Measurements from ENCODE around the gene C3orf62. TPM values are rescaled to one million over a fixed set of nuclear protein-coding genes. Genes with fewer than 3 reads are reported as not detected.
A peak's percentile ranks its signal among the peaks of the same experiment; 100 is the strongest.
"Not testable (repeated sequence)": the region's sequence is repeated elsewhere in the genome, so short reads cannot be mapped to it uniquely, and the experiment has no call there.

C3orf62 gene
- total and polyA plus RNA-seq, 10 of the 15 experiments (the other 5 are each of a cell fraction or from before 2014, with no cell fraction given): 2.7 to 7.5 (median 4.2) TPM

- in situ Hi-C loops (cut with MboI): no loop called here
- H3K27me3 ChIP-seq (replicated peaks in 1 of 2; ENCODE audit: control insufficient read depth in 2 of 2, insufficient read depth in 2 of 2, low read length in 1 of 2): no peaks in the 10 kb centered on the region
- H3K27ac ChIP-seq (ENCODE audit: control insufficient read depth, insufficient read depth): no peak overlapping the region
- 0% methylated on average over 1 of the region's 1 CpG for WGBS (ENCODE audit: insufficient coverage, insufficient replicate concordance, low lambda C conversion rate, missing lambda C conversion rate)
- H3K79me2 ChIP-seq (ENCODE audit: control insufficient read depth, insufficient read depth, low read length): no peaks in the 10 kb centered on the region
- H3K36me3 ChIP-seq (ENCODE audit: control insufficient read depth in 2 of 2, insufficient read depth in 2 of 2, low read length in 1 of 2): no peaks in the 10 kb centered on the region
- peak overlapping the region; percentile 44 for H2AFZ ChIP-seq (ENCODE audit: control insufficient read depth, low read depth, low read length)
- peak; percentile 54 for ATAC-seq
- no peak overlapping the region for H3K4me3 ChIP-seq
- DNase-seq (ENCODE audit: low read depth, low spot score): no peak
- no peak overlapping the region for H3K9ac ChIP-seq (ENCODE audit: control insufficient read depth, insufficient read depth, low read length)
- no peaks in the 10 kb centered on the region for H4K20me1 ChIP-seq (ENCODE audit: control insufficient read depth, insufficient read depth)
- ChIA-PET SMC1A (ENCODE audit: uncharacterized antibody, unreplicated experiment) (interaction anchor here (0.6 kb wide), 1 partner anchor 11 kb away, joined by 3 read pairs; no protein-coding TSS in a partner anchor), CTCF (no interaction called here), RAD21 (ENCODE audit: unreplicated experiment) (no interaction called here), POLR2A (interaction anchor here (0.6 kb wide), 1 partner anchor 271 kb away, joined by 6 read pairs; no protein-coding TSS in a partner anchor)
- TF ChIP-seq, protein P1, sequence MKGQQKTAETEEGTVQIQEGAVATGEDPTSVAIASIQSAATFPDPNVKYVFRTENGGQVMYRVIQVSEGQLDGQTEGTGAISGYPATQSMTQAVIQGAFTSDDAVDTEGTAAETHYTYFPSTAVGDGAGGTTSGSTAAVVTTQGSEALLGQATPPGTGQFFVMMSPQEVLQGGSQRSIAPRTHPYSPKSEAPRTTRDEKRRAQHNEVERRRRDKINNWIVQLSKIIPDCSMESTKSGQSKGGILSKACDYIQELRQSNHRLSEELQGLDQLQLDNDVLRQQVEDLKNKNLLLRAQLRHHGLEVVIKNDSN (IDR thresholded peaks at IDR 0.05; ENCODE audit: borderline replicate concordance, extremely low read length, insufficient read depth, low read depth, low read length): no peak
- TF ChIP-seq ATF2 (IDR thresholded peaks at IDR 0.05; ENCODE audit: low read length) (no peak), TAF1 (IDR thresholded peaks at IDR 0.05; ENCODE audit: borderline replicate concordance, low read depth, low read length) (no peak), NR2F1 (conservative IDR thresholded peaks at IDR 0.05) (0 out of 2 replicates have a peak, but pooled peaks have one; percentile 15), BMI1 (IDR thresholded peaks at IDR 0.05; ENCODE audit: borderline replicate concordance) (no peak), EED (IDR thresholded peaks at IDR 0.05; ENCODE audit: low read depth) (no peak), RAD21 (IDR thresholded peaks at IDR 0.05; ENCODE audit: insufficient read depth, low read depth, low read length) (peak; percentile 15; the same call in 1 of the 2 replicates)
- TF ChIP-seq, protein P2, sequence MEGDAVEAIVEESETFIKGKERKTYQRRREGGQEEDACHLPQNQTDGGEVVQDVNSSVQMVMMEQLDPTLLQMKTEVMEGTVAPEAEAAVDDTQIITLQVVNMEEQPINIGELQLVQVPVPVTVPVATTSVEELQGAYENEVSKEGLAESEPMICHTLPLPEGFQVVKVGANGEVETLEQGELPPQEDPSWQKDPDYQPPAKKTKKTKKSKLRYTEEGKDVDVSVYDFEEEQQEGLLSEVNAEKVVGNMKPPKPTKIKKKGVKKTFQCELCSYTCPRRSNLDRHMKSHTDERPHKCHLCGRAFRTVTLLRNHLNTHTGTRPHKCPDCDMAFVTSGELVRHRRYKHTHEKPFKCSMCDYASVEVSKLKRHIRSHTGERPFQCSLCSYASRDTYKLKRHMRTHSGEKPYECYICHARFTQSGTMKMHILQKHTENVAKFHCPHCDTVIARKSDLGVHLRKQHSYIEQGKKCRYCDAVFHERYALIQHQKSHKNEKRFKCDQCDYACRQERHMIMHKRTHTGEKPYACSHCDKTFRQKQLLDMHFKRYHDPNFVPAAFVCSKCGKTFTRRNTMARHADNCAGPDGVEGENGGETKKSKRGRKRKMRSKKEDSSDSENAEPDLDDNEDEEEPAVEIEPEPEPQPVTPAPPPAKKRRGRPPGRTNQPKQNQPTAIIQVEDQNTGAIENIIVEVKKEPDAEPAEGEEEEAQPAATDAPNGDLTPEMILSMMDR (IDR thresholded peaks at IDR 0.05 in 2 of 3, conservative IDR thresholded peaks at IDR 0.05 in 1 of 3; ENCODE audit: control insufficient read depth in 2 of 3, extremely low read depth in 1 of 3, insufficient read depth in 1 of 3, low read depth in 3 of 3, low read length in 3 of 3): peak in 1 of 3 experiments; percentile 21; a peak in 1 of 6 replicates
- no TSS peak for BruUV-seq (replicated peaks)
- intact Hi-C loops (cut with micrococcal nuclease; ENCODE audit: unreplicated experiment): no loop called here
- no peak for FAIRE-seq
- H3K4me1 ChIP-seq (ENCODE audit: control insufficient read depth, insufficient read depth, low read length): no peaks in the 10 kb centered on the region; the same call in 1 of the 2 replicates
- H3K9me3 ChIP-seq (replicated peaks; ENCODE audit: control insufficient read depth, insufficient read depth, low read length): no peaks in the 10 kb centered on the region
- H3K4me2 ChIP-seq (ENCODE audit: control insufficient read depth, insufficient read depth): no peak overlapping the region
Observed at GRCh38 chr3:49244581-49245205, 32.3 kb downstream of the C3orf62 start.

DNA sequence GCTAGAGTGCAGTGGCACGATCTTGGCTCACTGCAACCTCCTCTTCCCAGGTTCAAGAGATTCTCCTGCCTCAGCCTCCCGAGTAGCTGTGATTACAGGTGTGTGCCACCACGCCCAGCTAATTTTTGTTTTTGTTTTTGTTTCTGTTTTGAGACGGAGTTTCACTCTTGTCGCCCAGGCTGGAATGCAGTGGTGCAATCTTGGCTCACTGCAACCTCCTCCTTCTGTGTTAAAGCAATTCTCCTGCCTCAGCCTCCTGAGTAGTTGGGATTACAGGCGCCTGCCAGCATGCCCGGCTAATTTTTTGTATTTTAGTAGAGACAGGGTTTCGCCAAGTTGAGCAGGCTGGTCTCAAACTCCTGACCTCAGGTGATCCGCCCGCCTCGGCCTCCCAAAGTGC lies 36.9 kb downstream of the C3orf62 start:
- H3K79me2 ChIP-seq (ENCODE audit: control insufficient read depth, insufficient read depth, low read length); in situ Hi-C loops (cut with MboI); H3K4me1 ChIP-seq (ENCODE audit: control insufficient read depth, insufficient read depth, low read length); H3K9ac ChIP-seq (ENCODE audit: control insufficient read depth, insufficient read depth, low read length); H3K4me3 ChIP-seq; H3K9me3 ChIP-seq (replicated peaks; ENCODE audit: control insufficient read depth, insufficient read depth, low read length); DNase-seq (ENCODE audit: low read depth, low spot score); ATAC-seq; H2AFZ ChIP-seq (ENCODE audit: control insufficient read depth, low read depth, low read length); CTCF ChIA-PET; SMC1A ChIA-PET (ENCODE audit: uncharacterized antibody, unreplicated experiment); POLR2A ChIA-PET; H3K4me2 ChIP-seq (ENCODE audit: control insufficient read depth, insufficient read depth); RAD21 ChIA-PET (ENCODE audit: unreplicated experiment); H3K27me3 ChIP-seq (replicated peaks in 1 of 2; ENCODE audit: control insufficient read depth in 2 of 2, insufficient read depth in 2 of 2, low read length in 1 of 2); H4K20me1 ChIP-seq (ENCODE audit: control insufficient read depth, insufficient read depth); FAIRE-seq; H3K36me3 ChIP-seq (ENCODE audit: control insufficient read depth in 2 of 2, insufficient read depth in 2 of 2, low read length in 1 of 2); H3K27ac ChIP-seq (ENCODE audit: control insufficient read depth, insufficient read depth); intact Hi-C loops (cut with micrococcal nuclease; ENCODE audit: unreplicated experiment); BruUV-seq (replicated peaks): not testable (repeated sequence)
- 77% methylated on average over 11 of the region's 11 CpGs for WGBS (ENCODE audit: insufficient coverage, insufficient replicate concordance, low lambda C conversion rate, missing lambda C conversion rate)

All from GM12878 (cell line).